ENCODE results near the gene XPC. TPM values are rescaled to one million over a fixed set of nuclear protein-coding genes. Genes with fewer than 3 reads are reported as not detected.

The XPC gene
- total RNA-seq, 1 experiment from 2014 or later, result 24.3 TPM

DNA sequence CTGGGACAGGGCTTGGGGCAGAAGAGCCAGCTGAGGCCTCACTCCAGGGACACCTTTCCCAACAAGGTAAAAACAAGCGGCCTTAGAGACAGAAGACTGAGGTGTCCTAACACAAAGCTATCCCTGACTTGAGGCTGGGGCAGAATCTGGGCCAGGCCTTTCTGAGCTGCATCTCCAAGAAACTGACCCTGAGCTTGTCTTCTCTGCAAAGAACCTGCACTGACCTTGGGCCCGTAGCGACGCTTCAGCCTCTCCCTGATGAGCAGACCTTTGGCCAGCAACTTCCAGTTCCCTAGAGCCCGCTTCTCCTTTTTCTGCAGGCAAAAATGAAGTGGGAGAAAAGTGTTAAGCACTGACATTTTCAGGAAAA lies 31.4 kb downstream of the XPC start:
- Mint-ChIP-seq H3K27ac (ENCODE audit: unreplicated experiment) (no peak overlapping the region), H3K9me3 (ENCODE audit: low read depth, unreplicated experiment) (no peaks in the 10 kb centered on the region), H3K4me1 (ENCODE audit: low read depth, unreplicated experiment) (peaks cover 17% of the 10 kb centered on the region), H3K36me3 (ENCODE audit: insufficient read depth, unreplicated experiment) (peaks cover 50% of the 10 kb centered on the region), H3K4me3 (ENCODE audit: low read depth, unreplicated experiment) (no peak overlapping the region), H3K27me3 (ENCODE audit: unreplicated experiment) (no peaks in the 10 kb centered on the region)
- no TSS peak for BruUV-seq (replicated peaks)
- DNase-seq, result no peak
- TF ChIP-seq, protein P1, sequence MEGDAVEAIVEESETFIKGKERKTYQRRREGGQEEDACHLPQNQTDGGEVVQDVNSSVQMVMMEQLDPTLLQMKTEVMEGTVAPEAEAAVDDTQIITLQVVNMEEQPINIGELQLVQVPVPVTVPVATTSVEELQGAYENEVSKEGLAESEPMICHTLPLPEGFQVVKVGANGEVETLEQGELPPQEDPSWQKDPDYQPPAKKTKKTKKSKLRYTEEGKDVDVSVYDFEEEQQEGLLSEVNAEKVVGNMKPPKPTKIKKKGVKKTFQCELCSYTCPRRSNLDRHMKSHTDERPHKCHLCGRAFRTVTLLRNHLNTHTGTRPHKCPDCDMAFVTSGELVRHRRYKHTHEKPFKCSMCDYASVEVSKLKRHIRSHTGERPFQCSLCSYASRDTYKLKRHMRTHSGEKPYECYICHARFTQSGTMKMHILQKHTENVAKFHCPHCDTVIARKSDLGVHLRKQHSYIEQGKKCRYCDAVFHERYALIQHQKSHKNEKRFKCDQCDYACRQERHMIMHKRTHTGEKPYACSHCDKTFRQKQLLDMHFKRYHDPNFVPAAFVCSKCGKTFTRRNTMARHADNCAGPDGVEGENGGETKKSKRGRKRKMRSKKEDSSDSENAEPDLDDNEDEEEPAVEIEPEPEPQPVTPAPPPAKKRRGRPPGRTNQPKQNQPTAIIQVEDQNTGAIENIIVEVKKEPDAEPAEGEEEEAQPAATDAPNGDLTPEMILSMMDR (IDR thresholded peaks at IDR 0.05; ENCODE audit: unreplicated experiment), result no peak
- CTCF ChIA-PET, result no interaction called here
- intact Hi-C loops (cut with micrococcal nuclease; ENCODE audit: unreplicated experiment), result no loop called here

DNA sequence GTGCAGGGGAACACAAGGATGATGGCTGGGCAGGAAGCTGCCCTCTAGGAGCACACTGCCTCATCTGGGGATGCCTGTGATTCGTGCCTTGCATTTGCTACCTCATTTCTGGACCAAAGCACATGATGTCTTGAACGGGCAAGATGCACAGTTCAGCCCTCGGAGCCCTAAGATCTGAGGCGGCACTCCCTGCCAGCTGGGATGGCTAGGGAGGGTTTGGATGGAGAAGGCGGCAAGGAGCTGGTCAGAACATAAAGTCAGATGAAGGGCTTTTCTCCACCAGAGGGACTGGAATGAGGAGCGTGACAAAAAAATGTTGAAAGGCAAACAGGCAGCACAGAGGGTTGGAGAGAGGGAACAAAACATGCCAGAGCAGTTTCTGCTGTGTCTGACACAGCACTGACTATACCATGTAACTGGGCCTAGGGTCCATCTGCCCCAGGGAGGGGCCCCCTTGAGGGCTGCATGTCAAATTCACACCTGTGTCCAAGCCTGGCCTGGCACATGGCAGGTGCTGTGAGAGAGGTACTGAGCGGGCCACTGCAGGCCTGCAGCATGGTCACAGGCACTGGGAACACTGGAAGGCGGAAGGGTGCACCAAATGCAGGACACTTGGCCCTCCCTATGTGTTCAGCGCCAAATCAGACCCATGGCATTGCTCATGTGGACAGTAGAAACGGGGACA lies 31.9 kb downstream of the XPC start:
- no TSS peak for BruUV-seq (replicated peaks)
- peaks cover 17% of the 10 kb centered on the region for H3K4me1 Mint-ChIP-seq (ENCODE audit: low read depth, unreplicated experiment)
- CTCF ChIA-PET, result no interaction called here

GRCh38 chr3:14145670-14146380 lies 32.6 kb downstream of the XPC start:
- Mint-ChIP-seq H3K27me3 (ENCODE audit: unreplicated experiment) (no peaks in the 10 kb centered on the region), H3K4me3 (ENCODE audit: low read depth, unreplicated experiment) (no peak overlapping the region), H3K27ac (ENCODE audit: unreplicated experiment) (no peak overlapping the region), H3K9me3 (ENCODE audit: low read depth, unreplicated experiment) (no peaks in the 10 kb centered on the region), H3K4me1 (ENCODE audit: low read depth, unreplicated experiment) (peaks cover 17% of the 10 kb centered on the region), H3K36me3 (ENCODE audit: insufficient read depth, unreplicated experiment) (peaks cover 53% of the 10 kb centered on the region)
- no peak for DNase-seq
- intact Hi-C loops (cut with micrococcal nuclease; ENCODE audit: unreplicated experiment), result loop anchor here (2.0 kb wide), 1 partner anchor 33 kb away; the partner anchor contains the start of genes LSM3 and XPC
- CTCF ChIA-PET, result interaction anchor here (2.0 kb wide), 1 partner anchor 250 kb away, joined by 8 read pairs; no protein-coding TSS in a partner anchor
- BruUV-seq (replicated peaks), result no TSS peak
- TF ChIP-seq, protein P1 (IDR thresholded peaks at IDR 0.05; ENCODE audit: unreplicated experiment), result no peak

More for the DNA sequence above, 31.9 kb downstream of the XPC start:
- peaks cover 54% of the 10 kb centered on the region for H3K36me3 Mint-ChIP-seq (ENCODE audit: insufficient read depth, unreplicated experiment)
- no peak for DNase-seq
- no peak overlapping the region for H3K4me3 Mint-ChIP-seq (ENCODE audit: low read depth, unreplicated experiment)
- no peaks in the 10 kb centered on the region for H3K9me3 Mint-ChIP-seq (ENCODE audit: low read depth, unreplicated experiment)
- no peak overlapping the region for H3K27ac Mint-ChIP-seq (ENCODE audit: unreplicated experiment)
- TF ChIP-seq, protein P1 (IDR thresholded peaks at IDR 0.05; ENCODE audit: unreplicated experiment), result no peak
- intact Hi-C loops (cut with micrococcal nuclease; ENCODE audit: unreplicated experiment), result no loop called here
- H3K27me3 Mint-ChIP-seq (ENCODE audit: unreplicated experiment), result no peaks in the 10 kb centered on the region

- Mint-ChIP-seq H3K4me1 (ENCODE audit: low read depth, unreplicated experiment) (peaks cover 17% of the 10 kb centered on the region), H3K27me3 (ENCODE audit: unreplicated experiment) (no peaks in the 10 kb centered on the region), H3K36me3 (ENCODE audit: insufficient read depth, unreplicated experiment) (peaks cover 47% of the 10 kb centered on the region), H3K4me3 (ENCODE audit: low read depth, unreplicated experiment) (no peak overlapping the region), H3K27ac (ENCODE audit: unreplicated experiment) (peak overlapping the region; percentile 94), H3K9me3 (ENCODE audit: low read depth, unreplicated experiment) (no peaks in the 10 kb centered on the region)
- DNase-seq, result no peak
- no TSS peak for BruUV-seq (replicated peaks)
- intact Hi-C loops (cut with micrococcal nuclease; ENCODE audit: unreplicated experiment), result loop anchor here (2.0 kb wide), 1 partner anchor 34 kb away; the partner anchor contains the start of genes LSM3 and XPC
- CTCF ChIA-PET, result interaction anchor here (0.7 to 2.0 kb wide), 3 partner anchors 30 to 249 kb away, joined by 3 to 8 read pairs (median 3); no protein-coding TSS in a partner anchor
- TF ChIP-seq, protein P1 (IDR thresholded peaks at IDR 0.05; ENCODE audit: unreplicated experiment), result no peak
These were observed 33.2 kb downstream of the XPC start for GRCh38 chr3:14145236-14145635.

Measured in Calu3 (cell line).